ENCODE results near the gene MAP3K8. TPM values are rescaled to one million over a fixed set of nuclear protein-coding genes. Genes with fewer than 3 reads are reported as not detected.
A peak's percentile ranks its signal among the peaks of the same experiment; 100 is the strongest.
"Not testable (repeated sequence)": the region's sequence is repeated elsewhere in the genome, so short reads cannot be mapped to it uniquely, and the experiment has no call there.

MAP3K8 gene
- total RNA-seq, 1 experiment from 2014 or later = 3.3 TPM

- no peak for DNase-seq (ENCODE audit: low read depth)
Measured at GRCh38 chr10:30447125-30447799, 13.3 kb downstream of the MAP3K8 start.

GRCh38 chr10:30448092-30448491 is 14.1 kb downstream of the MAP3K8 start:
- no peak for DNase-seq (ENCODE audit: low read depth)

GRCh38 chr10:30453764-30454527 is 20.0 kb downstream of the MAP3K8 start:
- no peak for DNase-seq (ENCODE audit: low read depth)

GRCh38 chr10:30454744-30455510 is 20.9 kb downstream of the MAP3K8 start:
- DNase-seq (ENCODE audit: low read depth) = no peak

- no peak for DNase-seq (ENCODE audit: low read depth)
Measured at GRCh38 chr10:30455816-30456215, 21.8 kb downstream of the MAP3K8 start.

- no peak for DNase-seq (ENCODE audit: low read depth)
Measured at GRCh38 chr10:30456266-30456665, 22.3 kb downstream of the MAP3K8 start.

- DNase-seq (ENCODE audit: low read depth) = no peak
Measured at GRCh38 chr10:30459283-30459682, 25.3 kb downstream of the MAP3K8 start.

GRCh38 chr10:30460121-30460520 is 26.1 kb downstream of the MAP3K8 start:
- no peak for DNase-seq (ENCODE audit: low read depth)

GRCh38 chr10:30462513-30462912 is 28.5 kb downstream of the MAP3K8 start:
- no peak for DNase-seq (ENCODE audit: low read depth)

GRCh38 chr10:30463944-30464451 is 30.0 kb downstream of the MAP3K8 start:
- DNase-seq (ENCODE audit: low read depth) = peak; percentile 14

GRCh38 chr10:30464675-30465074 is 30.7 kb downstream of the MAP3K8 start:
- DNase-seq (ENCODE audit: low read depth) = no peak

- DNase-seq (ENCODE audit: low read depth) = no peak
Measured at GRCh38 chr10:30466445-30466844, 32.5 kb downstream of the MAP3K8 start.

- no peak for DNase-seq (ENCODE audit: low read depth)
Measured at GRCh38 chr10:30467651-30468338, 33.8 kb downstream of the MAP3K8 start.

GRCh38 chr10:30472414-30473155 is 38.6 kb downstream of the MAP3K8 start:
- DNase-seq (ENCODE audit: low read depth) = no peak

- not testable (repeated sequence) for DNase-seq (ENCODE audit: low read depth)
Measured at GRCh38 chr10:30475515-30475914, 41.5 kb downstream of the MAP3K8 start.

GRCh38 chr10:30476511-30477155 is 42.6 kb downstream of the MAP3K8 start:
- DNase-seq (ENCODE audit: low read depth) = no peak

GRCh38 chr10:30479513-30479912 is 45.5 kb downstream of the MAP3K8 start:
- not testable (repeated sequence) for DNase-seq (ENCODE audit: low read depth)

GRCh38 chr10:30481603-30482002 is 47.6 kb downstream of the MAP3K8 start:
- no peak for DNase-seq (ENCODE audit: low read depth)

GRCh38 chr10:30488316-30488715 is 54.3 kb downstream of the MAP3K8 start:
- DNase-seq (ENCODE audit: low read depth) = no peak

GRCh38 chr10:30489346-30489745 is 55.4 kb downstream of the MAP3K8 start:
- DNase-seq (ENCODE audit: low read depth) = no peak

Data from M059J (cell line).